Peyer's patch (tissue), 4 donors: Measurements from ENCODE around the gene PHAX.

Source experiments
- POLR2A ChIP-seq, 2 donors: fragments of 450-650 bp; IDR thresholded peaks; one replicate each; pipeline ENCODE4 v1.5.1; 2017; ENCODE audit warnings: antibody characterized with exemption in 2 of 2, mild to moderate bottlenecking in 2 of 2, moderate library complexity in 2 of 2
- TF ChIP-seq, protein P1 (sequence below), 6 experiments: fragments of 450-650 bp in 4 of 6; fragments of 200-600 bp in 2 of 6; sonication (generic) in 1 of 6; IDR thresholded peaks; one replicate each; pipeline ENCODE4 v1.5.1; 2017 to 2019; ENCODE audit warnings: antibody characterized with exemption in 6 of 6, mild to moderate bottlenecking in 3 of 6, moderate library complexity in 1 of 6

DNA sequence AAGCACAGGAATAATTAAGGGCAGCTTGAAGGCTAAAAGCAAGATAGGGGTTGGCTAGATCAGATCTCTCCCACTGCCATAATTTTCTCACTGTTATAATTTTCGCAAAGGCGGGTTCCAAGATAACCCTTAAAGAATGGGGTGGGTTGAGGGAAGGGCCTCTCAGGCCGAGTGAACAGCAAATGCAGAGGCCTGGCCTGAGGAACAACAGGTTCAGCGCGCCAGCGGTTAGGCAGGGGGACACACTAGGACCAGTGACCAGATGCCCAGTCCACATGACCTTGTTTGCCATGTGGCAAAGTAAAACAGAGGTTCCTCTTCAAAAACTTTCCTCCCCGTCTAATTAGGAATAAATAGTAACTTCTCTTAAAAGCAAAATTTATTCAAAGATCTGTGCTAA, 1.2 kb upstream of the PHAX start:
- TF ChIP-seq, protein P1, sequence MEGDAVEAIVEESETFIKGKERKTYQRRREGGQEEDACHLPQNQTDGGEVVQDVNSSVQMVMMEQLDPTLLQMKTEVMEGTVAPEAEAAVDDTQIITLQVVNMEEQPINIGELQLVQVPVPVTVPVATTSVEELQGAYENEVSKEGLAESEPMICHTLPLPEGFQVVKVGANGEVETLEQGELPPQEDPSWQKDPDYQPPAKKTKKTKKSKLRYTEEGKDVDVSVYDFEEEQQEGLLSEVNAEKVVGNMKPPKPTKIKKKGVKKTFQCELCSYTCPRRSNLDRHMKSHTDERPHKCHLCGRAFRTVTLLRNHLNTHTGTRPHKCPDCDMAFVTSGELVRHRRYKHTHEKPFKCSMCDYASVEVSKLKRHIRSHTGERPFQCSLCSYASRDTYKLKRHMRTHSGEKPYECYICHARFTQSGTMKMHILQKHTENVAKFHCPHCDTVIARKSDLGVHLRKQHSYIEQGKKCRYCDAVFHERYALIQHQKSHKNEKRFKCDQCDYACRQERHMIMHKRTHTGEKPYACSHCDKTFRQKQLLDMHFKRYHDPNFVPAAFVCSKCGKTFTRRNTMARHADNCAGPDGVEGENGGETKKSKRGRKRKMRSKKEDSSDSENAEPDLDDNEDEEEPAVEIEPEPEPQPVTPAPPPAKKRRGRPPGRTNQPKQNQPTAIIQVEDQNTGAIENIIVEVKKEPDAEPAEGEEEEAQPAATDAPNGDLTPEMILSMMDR (IDR thresholded peaks at IDR 0.05) = no peak
- TF ChIP-seq POLR2A (IDR thresholded peaks at IDR 0.05) = no peak
